Psoas muscle (tissue), 8 donors: Measurements from ENCODE around the gene ICE2. TPM values are rescaled to one million over a fixed set of nuclear protein-coding genes. Genes with fewer than 3 reads are reported as not detected.

Source experiments
- ATAC-seq, 4 donors: fragments of 200-7000 bp; cut with Tn5 transposase; one replicate each; pipeline ENCODE4 v1.9.1; 2020; ENCODE audit warnings: moderate library complexity in 3 of 4, mild to moderate bottlenecking in 2 of 4
- DNase-seq, 2 donors: peaks; one replicate each; pipeline ENCODE4 v3.0.0-alpha.2; 2020
- H3K27ac ChIP-seq: fragments of 200-600 bp; one replicate; pipeline ENCODE4 v1.8.0; 2022
- H3K27me3 ChIP-seq, 3 donors: fragments of 200-600 bp in 1 of 3; one replicate each; pipeline versions ENCODE4 v1.6.1 to v1.8.0; 2013 to 2022; ENCODE audit warnings: low read length in 2 of 3, mild to moderate bottlenecking in 2 of 3, moderate library complexity in 1 of 3; ENCODE audit not compliant: insufficient read depth in 3 of 3
- H3K36me3 ChIP-seq, 2 donors: fragments of 200-600 bp in 1 of 2; one replicate each; pipeline versions ENCODE4 v1.6.1 to v1.8.0; 2013 to 2022; ENCODE audit warnings: low read depth in 1 of 2, mild to moderate bottlenecking in 1 of 2, moderate library complexity in 1 of 2; ENCODE audit not compliant: insufficient read depth in 1 of 2
- H3K4me1 ChIP-seq: fragments of 200-600 bp; one replicate; pipeline ENCODE4 v1.8.0; 2022
- H3K4me3 ChIP-seq: fragments of 200-600 bp; one replicate; pipeline ENCODE4 v1.8.0; 2022; ENCODE audit warnings: mild to moderate bottlenecking
- H3K9me3 ChIP-seq: fragments of 200-600 bp; one replicate; pipeline ENCODE4 v1.8.0; 2022
- WGBS, 3 donors: extraction: QIAGEN DNeasy Blood & Tissue Kit; methylation state at CpG; one replicate each; pipeline versions ENCODE4 v1.1.6 to v1.1.7; 2013; 5-methylcytosine and 5-hydroxymethylcytosine counted together
- intact Hi-C, 2 donors: fragments of 100-400 bp; cut with DNase I; formaldehyde crosslinking; loops; one replicate each; pipeline versions ENCODE4 v1.11.0 to v1.14.2; 2022
- polyA plus RNA-seq, 3 donors: library from polyadenylated mRNA; stranded (reverse); fragments of 200-250 nt; gene quantifications; one replicate each; pipeline ENCODE4 v1.2.3, GENCODE V29; 2013
- total RNA-seq, 4 donors: library from RNA; stranded (reverse); fragmentation: NEBNext Ultra II Directional in 2 of 4; extraction: Animal tissue kit (Norgen Biotek cat#: 25700) in 2 of 4; gene quantifications; one replicate each; pipeline versions ENCODE4 v1.2.1 to v1.2.4, GENCODE V29; 2021 to 2023
- TF ChIP-seq, protein P1 (sequence below): fragments of 200-600 bp; IDR thresholded peaks from one replicate; pipeline ENCODE4 v1.8.0; 2022; ENCODE audit warnings: antibody characterized with exemption
- donor health status: healthy with polysubstance abuse.
- donor health status: DM: no; HTN: no; CAD: no; lungs with moderate emphysema.
- donor health status: Bipolar disorder and iron deficiency.
- donor health status: healthy.
- donor health status: DM: yes; HTN: yes; CAD: no.
- donor health status: DM: no; HTN: no; CAD: no.
- donor health status: DM: no; HTN: no; CAD: no.
- donor health status: DM: yes; HTN: yes; CAD: no.

ICE2 gene
- total and polyA plus RNA-seq, 7 donors, result 5.2 to 25.9 (median 20.0) TPM

DNA sequence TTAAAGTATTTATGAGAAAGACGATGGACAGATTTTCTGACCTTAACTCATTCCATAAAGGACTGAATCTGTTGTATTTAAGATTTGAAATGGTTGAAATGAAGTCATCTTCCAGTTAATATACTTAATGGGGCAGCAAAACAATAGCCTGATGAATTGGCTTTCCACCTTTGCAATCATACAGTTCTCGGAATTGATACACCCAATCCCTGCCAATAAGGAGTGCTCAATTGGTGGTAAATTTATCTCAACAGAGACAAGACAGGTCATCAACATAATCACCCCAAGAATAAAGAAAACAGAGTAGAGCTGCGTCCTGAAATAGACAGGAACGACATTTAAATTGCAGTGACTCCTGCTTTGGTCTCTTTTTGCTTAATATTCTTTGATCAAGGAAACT, 92.3 kb downstream of the ICE2 start:
- Histone ChIP-seq H3K4me3 (no peak overlapping the region), H3K9me3 (no peaks in the 10 kb centered on the region), H3K27ac (no peak overlapping the region), H3K4me1 (peaks cover 44% of the 10 kb centered on the region), H3K27me3 (no peaks in the 10 kb centered on the region), H3K36me3 (peaks cover 25 to 52% of the 10 kb centered on the region in 2 donors)
- intact Hi-C loops, result no loop called here
- DNase-seq (no peak), ATAC-seq (no peak)
- TF ChIP-seq, protein P1, sequence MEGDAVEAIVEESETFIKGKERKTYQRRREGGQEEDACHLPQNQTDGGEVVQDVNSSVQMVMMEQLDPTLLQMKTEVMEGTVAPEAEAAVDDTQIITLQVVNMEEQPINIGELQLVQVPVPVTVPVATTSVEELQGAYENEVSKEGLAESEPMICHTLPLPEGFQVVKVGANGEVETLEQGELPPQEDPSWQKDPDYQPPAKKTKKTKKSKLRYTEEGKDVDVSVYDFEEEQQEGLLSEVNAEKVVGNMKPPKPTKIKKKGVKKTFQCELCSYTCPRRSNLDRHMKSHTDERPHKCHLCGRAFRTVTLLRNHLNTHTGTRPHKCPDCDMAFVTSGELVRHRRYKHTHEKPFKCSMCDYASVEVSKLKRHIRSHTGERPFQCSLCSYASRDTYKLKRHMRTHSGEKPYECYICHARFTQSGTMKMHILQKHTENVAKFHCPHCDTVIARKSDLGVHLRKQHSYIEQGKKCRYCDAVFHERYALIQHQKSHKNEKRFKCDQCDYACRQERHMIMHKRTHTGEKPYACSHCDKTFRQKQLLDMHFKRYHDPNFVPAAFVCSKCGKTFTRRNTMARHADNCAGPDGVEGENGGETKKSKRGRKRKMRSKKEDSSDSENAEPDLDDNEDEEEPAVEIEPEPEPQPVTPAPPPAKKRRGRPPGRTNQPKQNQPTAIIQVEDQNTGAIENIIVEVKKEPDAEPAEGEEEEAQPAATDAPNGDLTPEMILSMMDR, result no peak
- 74 to 86% (median 82%) methylated on average over 4 of the region's 4 CpGs for WGBS, 3 donors

DNA sequence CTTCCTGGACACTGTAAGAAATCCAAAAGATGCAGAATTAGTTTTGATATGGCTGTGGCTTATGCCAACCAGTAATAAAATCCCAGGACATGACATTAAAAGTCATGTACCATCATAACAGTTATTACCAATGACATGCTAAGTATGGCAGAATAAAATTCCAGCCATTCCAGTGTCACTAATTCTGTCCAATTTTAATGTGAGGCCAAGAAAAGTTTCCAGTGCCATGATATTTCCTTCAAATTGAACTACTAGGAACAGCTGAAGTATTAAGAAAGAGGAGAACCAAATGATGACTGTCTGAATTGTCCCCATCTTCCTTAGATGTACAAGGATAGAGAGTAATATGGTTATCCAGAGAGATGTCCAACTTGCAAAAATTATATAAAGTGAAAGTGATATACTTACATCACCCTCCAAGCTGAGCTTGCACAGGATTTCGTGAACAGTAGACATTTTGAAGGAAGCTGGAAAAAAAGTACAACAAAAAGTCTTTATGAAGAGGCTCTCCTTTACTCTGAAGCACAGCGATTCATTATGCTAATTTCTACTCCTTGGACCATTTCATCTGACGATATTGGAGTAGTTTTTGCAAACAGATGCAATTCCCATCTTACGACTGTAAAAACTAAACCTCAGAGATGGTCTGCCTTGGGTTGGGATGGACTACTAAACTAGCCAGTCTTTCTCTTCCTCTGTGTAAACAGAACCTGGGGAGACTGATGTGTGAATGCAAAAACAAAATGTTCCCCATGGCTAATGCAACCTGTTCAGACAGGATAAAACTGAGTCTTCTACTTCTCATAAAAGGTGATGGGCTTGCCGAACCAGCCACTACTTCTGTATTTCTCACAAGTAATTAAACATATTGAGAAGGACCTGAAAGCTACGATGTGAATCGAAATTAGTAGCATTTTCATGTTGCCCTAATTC, 93.1 kb downstream of the ICE2 start:
- Histone ChIP-seq H3K27ac (no peak overlapping the region), H3K4me1 (peaks cover 38% of the 10 kb centered on the region), H3K27me3 (peaks cover 0 to 1% (median 0%) of the 10 kb centered on the region in 3 donors), H3K4me3 (no peak overlapping the region), H3K36me3 (peaks cover 25 to 60% of the 10 kb centered on the region in 2 donors), H3K9me3 (no peaks in the 10 kb centered on the region)
- DNase-seq (no peak), ATAC-seq (no peak)
- 82 to 91% (median 82%) methylated on average over 7 of the region's 7 CpGs for WGBS, 3 donors
- TF ChIP-seq, protein P1, result no peak
- intact Hi-C loops, result no loop called here

DNA sequence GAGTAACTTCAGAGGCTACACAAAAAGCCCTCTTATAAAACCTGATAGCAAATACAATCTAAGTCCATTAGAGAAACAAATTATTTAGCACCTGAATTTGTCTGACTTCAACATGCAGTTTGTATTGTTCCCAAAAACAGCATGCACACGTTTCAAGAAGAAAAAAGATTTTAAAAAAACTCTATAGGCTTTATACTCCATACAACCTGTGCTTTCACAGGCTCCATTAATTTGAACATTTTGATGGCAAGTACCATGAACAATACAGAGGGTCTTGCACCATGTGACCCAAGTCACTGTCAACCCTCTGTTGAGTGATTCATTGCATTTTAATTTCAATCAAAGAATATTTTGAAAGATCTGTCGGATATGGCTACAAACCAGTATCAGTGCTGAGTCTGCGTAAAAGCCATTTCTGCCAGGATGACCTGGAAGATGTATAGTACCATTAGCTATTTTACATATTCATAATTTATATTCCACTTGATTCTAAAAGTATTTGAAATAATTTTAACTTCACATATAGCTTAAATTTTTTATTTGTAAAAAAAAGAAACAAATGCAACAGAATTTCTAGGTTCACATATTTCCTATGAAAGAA, 94.3 kb downstream of the ICE2 start:
- 86 to 88% (median 87%) methylated on average over 3 of the region's 3 CpGs for WGBS, 3 donors
- Histone ChIP-seq H3K4me1 (peaks cover 32% of the 10 kb centered on the region), H3K27ac (no peak overlapping the region), H3K36me3 (peaks cover 26 to 64% of the 10 kb centered on the region in 2 donors), H3K27me3 (peaks cover 0 to 1% (median 0%) of the 10 kb centered on the region in 3 donors), H3K4me3 (no peak overlapping the region), H3K9me3 (no peaks in the 10 kb centered on the region)
- ATAC-seq (no peak), DNase-seq (no peak)
- TF ChIP-seq, protein P1, result no peak
- intact Hi-C loops, result no loop called here

DNA sequence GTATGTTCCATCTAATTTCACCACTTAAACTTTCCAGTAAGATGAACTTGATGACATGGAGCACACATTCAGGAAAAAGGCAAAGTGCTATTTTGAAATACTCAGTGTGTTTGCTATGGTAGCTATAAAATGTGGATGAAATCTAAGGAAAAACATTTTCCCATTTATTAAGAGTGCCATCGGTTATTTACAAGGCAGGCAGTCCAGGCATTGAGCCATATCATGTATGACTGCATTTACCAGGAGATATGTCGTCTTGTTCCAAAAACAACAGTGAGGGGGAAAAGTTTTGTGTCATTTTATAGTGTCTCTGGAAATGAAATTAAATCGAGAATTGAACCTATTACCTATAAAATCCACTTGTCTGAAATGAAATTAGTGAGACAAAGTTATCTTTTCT, 94.9 kb downstream of the ICE2 start:
- ATAC-seq, result no peak
- 57 to 68% (median 62%) methylated on average over 3 of the region's 3 CpGs for WGBS, 3 donors
- peaks cover 22 to 70% of the 10 kb centered on the region in 2 donors for H3K36me3 ChIP-seq
- peaks cover 32% of the 10 kb centered on the region for H3K4me1 ChIP-seq
- peaks cover 0 to 1% (median 0%) of the 10 kb centered on the region in 3 donors for H3K27me3 ChIP-seq
- H3K9me3 ChIP-seq, result no peaks in the 10 kb centered on the region
- no peak overlapping the region for H3K27ac ChIP-seq
- H3K4me3 ChIP-seq, result no peak overlapping the region
- no peak for DNase-seq
- intact Hi-C loops, result no loop called here
- TF ChIP-seq, protein P1, result no peak
